WTC11 (cell line): ENCODE measurements around the gene RASIP1.

Experiments used
- CTCF ChIP-seq: fragments of 200-600 bp; IDR thresholded peaks from 2 replicates; pipeline ENCODE4 v1.8.0; 2022; ENCODE audit warnings: antibody characterized with exemption
- E2F1 ChIP-seq: sonication (generic); formaldehyde crosslinking; IDR thresholded peaks from 2 replicates; pipeline ENCODE4 v1.8.0; 2022; ENCODE audit warnings: mild to moderate bottlenecking, missing genetic modification reagents
- TF ChIP-seq, protein P1 (sequence below): sonication (generic); formaldehyde crosslinking; IDR thresholded peaks from 2 replicates; pipeline ENCODE4 v1.8.1; 2023; ENCODE audit warnings: mild to moderate bottlenecking, missing genetic modification reagents, moderate library complexity

DNA sequence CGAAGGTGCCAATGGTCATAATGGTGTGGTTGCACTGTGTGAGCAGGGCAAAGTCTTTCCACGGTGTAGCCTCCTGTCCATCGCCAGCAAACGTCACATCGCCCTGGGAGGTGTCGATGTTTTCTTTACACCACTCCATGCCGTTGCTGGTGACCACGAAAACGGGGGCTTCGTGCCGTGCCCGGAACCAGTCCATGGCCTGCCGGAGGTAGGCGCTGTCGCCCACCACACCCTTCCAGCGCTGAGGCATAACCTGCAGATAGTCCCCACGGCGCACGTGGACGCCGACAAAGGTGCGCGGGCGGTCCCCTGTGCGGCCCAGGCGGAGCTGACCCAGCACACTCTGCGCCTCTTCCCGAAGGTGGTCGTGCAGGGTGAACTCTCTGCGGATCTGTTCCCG, 9.9 kb upstream of the RASIP1 start:
- no peak for TF ChIP-seq CTCF
- no peak for TF ChIP-seq E2F1 (CRISPR knock-in tag)
- TF ChIP-seq, protein P1, sequence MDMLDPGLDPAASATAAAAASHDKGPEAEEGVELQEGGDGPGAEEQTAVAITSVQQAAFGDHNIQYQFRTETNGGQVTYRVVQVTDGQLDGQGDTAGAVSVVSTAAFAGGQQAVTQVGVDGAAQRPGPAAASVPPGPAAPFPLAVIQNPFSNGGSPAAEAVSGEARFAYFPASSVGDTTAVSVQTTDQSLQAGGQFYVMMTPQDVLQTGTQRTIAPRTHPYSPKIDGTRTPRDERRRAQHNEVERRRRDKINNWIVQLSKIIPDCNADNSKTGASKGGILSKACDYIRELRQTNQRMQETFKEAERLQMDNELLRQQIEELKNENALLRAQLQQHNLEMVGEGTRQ (CRISPR knock-in tag) = no peak
